K562 (cell line): Measurements from ENCODE around the gene RASSF1. TPM values are rescaled to one million over a fixed set of nuclear protein-coding genes. Genes with fewer than 3 reads are reported as not detected.
A peak's percentile ranks its signal among the peaks of the same experiment; 100 is the strongest.

Source experiments
- ATAC-seq: fragments of 200-7000 bp; cut with Tn5 transposase; 3 replicates; pipeline ENCODE4 v1.9.1; 2020; ENCODE audit warnings: moderate library complexity
- BruUV-seq: library from RNA; stranded (reverse); fragments of 400-500 nt; replicated peaks from 2 replicates; lab custom pipeline; 2021; lab: Mats Ljungman, UMichigan
- CTCF ChIA-PET: fragments of 300-600 bp; formaldehyde crosslinking; extraction: SDS; loops from one replicate; lab custom pipeline; 2021; ENCODE audit warnings: low intra/inter-chr PET ratio; lab: Yijun Ruan, JAX
- POLR2A ChIA-PET: fragments of 300-600, 350-650 bp; sonication (Branson Sonifier 250); formaldehyde crosslinking; extraction: SDS; loops from one replicate; lab custom pipeline; 2021; ENCODE audit warnings: antibody characterized with exemption, inconsistent platforms; lab: Yijun Ruan, JAX
- DNase-seq, 4 experiments: peaks; one replicate each; pipeline versions ENCODE4 v3.0.0 to v3.0.0-alpha.2; 2011 to 2018; ENCODE audit warnings: low spot score in 3 of 4, mixed read lengths in 3 of 4; ENCODE audit errors: extremely low read depth in 1 of 4
- FAIRE-seq: peaks from 2 replicates; lab custom pipeline; 2011; peaks lifted over from hg19 to GRCh38; lab: Jason Lieb, UNC
- H2AFZ ChIP-seq: 2 replicates; pipeline ENCODE4 v1.6.0; 2011; ENCODE audit warnings: low read depth, low read length, control low read depth, inconsistent platforms
- H3K27ac ChIP-seq: fragments of 200-600 bp; 3 replicates; pipeline ENCODE4 v1.8.0; 2011; ENCODE audit warnings: low read depth, mild to moderate bottlenecking, control low read depth, inconsistent platforms, low read length, moderate library complexity, mixed read lengths; ENCODE audit errors: extremely low read depth
- H3K27me3 ChIP-seq, 2 experiments: fragments of 300-600 bp in 1 of 2; 2 replicates in 1 of 2; 3 replicates in 1 of 2; pipeline versions ENCODE4 v1.6.0 to v1.8.0; 2011; ENCODE audit warnings: inconsistent platforms in 2 of 2, low read length in 2 of 2, mild to moderate bottlenecking in 1 of 2, mixed read lengths in 1 of 2, moderate library complexity in 1 of 2; ENCODE audit not compliant: control insufficient read depth in 2 of 2, insufficient read depth in 2 of 2
- H3K36me3 ChIP-seq: fragments of 300-600 bp; 3 replicates; pipeline ENCODE4 v1.8.0; 2011; ENCODE audit warnings: mild to moderate bottlenecking, low read length, inconsistent platforms; ENCODE audit not compliant: control insufficient read depth, insufficient read depth
- H3K4me1 ChIP-seq, 2 experiments: fragments of 200-600 bp in 1 of 2; replicated peaks in 1 of 2; 2 replicates in 1 of 2; 3 replicates in 1 of 2; pipeline versions ENCODE4 v1.5.1 to v1.8.0; 2011; ENCODE audit warnings: inconsistent platforms in 2 of 2, low read length in 2 of 2, mild to moderate bottlenecking in 1 of 2, mixed read lengths in 1 of 2, moderate library complexity in 1 of 2; ENCODE audit not compliant: control insufficient read depth in 2 of 2, insufficient read depth in 2 of 2
- H3K4me2 ChIP-seq: 2 replicates; pipeline ENCODE4 v1.6.1; 2011; ENCODE audit warnings: low read length, control low read depth, inconsistent platforms, mixed read lengths; ENCODE audit not compliant: insufficient read depth
- H3K4me3 ChIP-seq: fragments of 200-600 bp; sonication (generic), shearing (Covaris generic); 2 replicates; pipeline ENCODE4 v1.5.1; 2016; ENCODE audit warnings: control low read depth, inconsistent platforms
- H3K79me2 ChIP-seq: fragments of 200-600 bp; 3 replicates; pipeline ENCODE4 v1.8.0; 2011; ENCODE audit warnings: low read length, inconsistent platforms; ENCODE audit not compliant: control insufficient read depth, insufficient read depth
- H3K9ac ChIP-seq, 2 experiments: 2 replicates each; pipeline versions ENCODE4 v1.6.0 to v1.6.1; 2011; ENCODE audit warnings: low read depth in 2 of 2, low read length in 2 of 2, control low read depth in 1 of 2, inconsistent platforms in 1 of 2, mild to moderate bottlenecking in 1 of 2, mixed read lengths in 1 of 2; ENCODE audit not compliant: insufficient read depth in 1 of 2
- H3K9me1 ChIP-seq: one replicate; pipeline ENCODE4 v1.6.0; 2011; ENCODE audit warnings: inconsistent platforms, mild to moderate bottlenecking, low read length, moderate library complexity; ENCODE audit not compliant: control insufficient read depth, insufficient read depth
- H3K9me3 ChIP-seq: replicated peaks from 2 replicates; pipeline ENCODE4 v1.5.1; 2011; ENCODE audit warnings: low read depth, low read length, inconsistent platforms; ENCODE audit not compliant: control insufficient read depth, insufficient read depth
- H4K20me1 ChIP-seq: replicated peaks from 2 replicates; pipeline ENCODE4 v1.6.1; 2011; ENCODE audit warnings: low read length, inconsistent platforms, mixed read lengths; ENCODE audit not compliant: control insufficient read depth, insufficient read depth
- GABPB1 ChIP-seq: sonication (generic); formaldehyde crosslinking; IDR thresholded peaks from 2 replicates; pipeline ENCODE4 v1.8.0; 2022; ENCODE audit warnings: mild to moderate bottlenecking, missing genetic modification reagents
- HNRNPK ChIP-seq: fragments of 200-400 bp; formaldehyde crosslinking; IDR thresholded peaks from one replicate; pipeline ENCODE4 v1.6.1; 2018; ENCODE audit warnings: mild to moderate bottlenecking, low read depth, low read length; ENCODE audit not compliant: poor library complexity, severe bottlenecking
- MCM3 ChIP-seq: fragments of 450-650 bp; IDR thresholded peaks from 2 replicates; pipeline ENCODE4 v1.6.1; 2016
- NR4A1 ChIP-seq, 2 experiments: fragments of 250-450 bp in 1 of 2; fragments of 450-650 bp in 1 of 2; sonication (Bioruptor Pico) in 1 of 2; IDR thresholded peaks; 2 replicates each; pipeline versions ENCODE4 v1.4.0 to v1.6.1; 2016 to 2020; ENCODE audit warnings: mild to moderate bottlenecking in 2 of 2, missing compliant biosample characterization in 1 of 2, missing genetic modification characterization in 1 of 2, moderate library complexity in 1 of 2
- PHF21A ChIP-seq: fragments of 450-650 bp; IDR thresholded peaks from 2 replicates; pipeline ENCODE4 v1.6.1; 2017; ENCODE audit warnings: low read depth, borderline replicate concordance
- SMARCB1 ChIP-seq: IDR thresholded peaks from 2 replicates; pipeline ENCODE4 v1.6.1; 2011; ENCODE audit warnings: improper control_type of control experiment, low read depth; ENCODE audit not compliant: insufficient read length
- TAF1 ChIP-seq: IDR thresholded peaks from 2 replicates; pipeline ENCODE4 v1.6.1; 2011; ENCODE audit warnings: mild to moderate bottlenecking, low read length, moderate library complexity; ENCODE audit not compliant: insufficient read depth, control insufficient read depth, severe bottlenecking; ENCODE audit errors: extremely low read depth
- ZNF133 ChIP-seq: fragments of 250-450 bp; sonication (Bioruptor Pico); IDR thresholded peaks from 2 replicates; pipeline ENCODE4 v1.4.0; 2020; ENCODE audit warnings: mild to moderate bottlenecking
- ZNF224 ChIP-seq: sonication (generic); formaldehyde crosslinking; IDR thresholded peaks from 2 replicates; pipeline ENCODE4 v1.8.0; 2022; ENCODE audit warnings: mild to moderate bottlenecking, missing genetic modification reagents
- ZNF23 ChIP-seq: fragments of 250-450 bp; sonication (Bioruptor Pico); IDR thresholded peaks from 2 replicates; pipeline ENCODE4 v1.4.0; 2020; ENCODE audit warnings: mild to moderate bottlenecking
- WGBS: fragments of 100-300 bp; shearing (Covaris generic); methylation state at CpG from one replicate; pipeline ENCODE4 v1.1.6; 2016; ENCODE audit warnings: low coverage, mixed read lengths; ENCODE audit not compliant: insufficient coverage; ENCODE audit errors: missing lambda C conversion rate; 5-methylcytosine and 5-hydroxymethylcytosine counted together
- in situ Hi-C: fragments of 300-500 bp; cut with MboI; formaldehyde crosslinking; loops from 4 replicates; pipeline ENCODE4 v1.15.0; 2018; ENCODE audit warnings: inconsistent platforms, mixed read lengths
- intact Hi-C: fragments of 100-400 bp; cut with micrococcal nuclease; formaldehyde crosslinking; loops from 2 replicates; pipeline ENCODE4 v1.14.2; 2022
- polyA plus RNA-seq, 8 experiments: library from polyadenylated mRNA; depleted of rRNA in 4 of 8; stranded (reverse) in 5 of 8; unstranded in 3 of 8; fragments of >200 nt; fragmentation: Nextera tagmentation in 2 of 8; fragmentation: Illumina TruSeq in 1 of 8; extraction: Ambion mirVana in 2 of 8; extraction: Trizol in 1 of 8; gene quantifications; 2 replicates each; pipeline versions ENCODE4 v1.2.1 to v1.2.3, GENCODE V29; 2011 to 2014; ENCODE audit warnings: inconsistent platforms in 1 of 8, missing spikeins in 1 of 8
- total RNA-seq, 7 experiments: library from RNA; depleted of rRNA in 6 of 7; stranded (reverse); fragments of >200 nt in 6 of 7; fragmentation: Illumina TruSeq in 2 of 7; extraction: Trizol in 2 of 7; gene quantifications; 2 replicates each; pipeline versions ENCODE4 v1.2.1 to v1.2.3, GENCODE V29; 2011 to 2021; ENCODE audit warnings: low replicate concordance in 1 of 7
- TF ChIP-seq, protein P1 (sequence below): fragments of 250-450 bp; sonication (Bioruptor Pico); IDR thresholded peaks from 2 replicates; pipeline ENCODE4 v1.4.0; 2020

The RASSF1 gene
- total and polyA plus RNA-seq, 9 of the 15 experiments (the other 6 are each of a cell fraction or from before 2014, with no cell fraction given): 3.6 to 57.1 (median 24.6) TPM

- ChIA-PET CTCF (no interaction called here), POLR2A (interaction anchor here (0.7 kb wide), 1 partner anchor 788 kb away, joined by 3 read pairs; no protein-coding TSS in a partner anchor)
- Histone ChIP-seq H3K4me1 (peaks cover 0 to 23% of the 10 kb centered on the region in 2 experiments; a peak in 3 of 5 replicates), H3K27me3 (peaks cover 0 to 38% of the 10 kb centered on the region in 2 experiments; a peak in 4 of 5 replicates), H3K79me2 (no peaks in the 10 kb centered on the region), H3K9me1 (no peaks in the 10 kb centered on the region), H3K27ac (no peak overlapping the region), H4K20me1 (no peaks in the 10 kb centered on the region), H3K36me3 (no peaks in the 10 kb centered on the region), H2AFZ (no peak overlapping the region), H3K4me2 (no peak overlapping the region), H3K9ac (no peak overlapping the region), H3K9me3 (no peaks in the 10 kb centered on the region), H3K4me3 (no peak overlapping the region)
- no TSS peak for BruUV-seq
- intact Hi-C loops: no loop called here
- ATAC-seq (no peak), DNase-seq (peak in 1 of 4 experiments; percentile 27), FAIRE-seq (no peak)
- no peak for TF ChIP-seq SMARCB1
- TF ChIP-seq GABPB1 (CRISPR knock-in tag): no peak
- no peak for TF ChIP-seq NR4A1 (CRISPR knock-in tag; IDR thresholded peaks at IDR 0.05)
- no peak for TF ChIP-seq NR4A1 (tag; IDR thresholded peaks at IDR 0.05)
- TF ChIP-seq HNRNPK: no peak
- TF ChIP-seq ZNF23: no peak
- TF ChIP-seq, protein P1, sequence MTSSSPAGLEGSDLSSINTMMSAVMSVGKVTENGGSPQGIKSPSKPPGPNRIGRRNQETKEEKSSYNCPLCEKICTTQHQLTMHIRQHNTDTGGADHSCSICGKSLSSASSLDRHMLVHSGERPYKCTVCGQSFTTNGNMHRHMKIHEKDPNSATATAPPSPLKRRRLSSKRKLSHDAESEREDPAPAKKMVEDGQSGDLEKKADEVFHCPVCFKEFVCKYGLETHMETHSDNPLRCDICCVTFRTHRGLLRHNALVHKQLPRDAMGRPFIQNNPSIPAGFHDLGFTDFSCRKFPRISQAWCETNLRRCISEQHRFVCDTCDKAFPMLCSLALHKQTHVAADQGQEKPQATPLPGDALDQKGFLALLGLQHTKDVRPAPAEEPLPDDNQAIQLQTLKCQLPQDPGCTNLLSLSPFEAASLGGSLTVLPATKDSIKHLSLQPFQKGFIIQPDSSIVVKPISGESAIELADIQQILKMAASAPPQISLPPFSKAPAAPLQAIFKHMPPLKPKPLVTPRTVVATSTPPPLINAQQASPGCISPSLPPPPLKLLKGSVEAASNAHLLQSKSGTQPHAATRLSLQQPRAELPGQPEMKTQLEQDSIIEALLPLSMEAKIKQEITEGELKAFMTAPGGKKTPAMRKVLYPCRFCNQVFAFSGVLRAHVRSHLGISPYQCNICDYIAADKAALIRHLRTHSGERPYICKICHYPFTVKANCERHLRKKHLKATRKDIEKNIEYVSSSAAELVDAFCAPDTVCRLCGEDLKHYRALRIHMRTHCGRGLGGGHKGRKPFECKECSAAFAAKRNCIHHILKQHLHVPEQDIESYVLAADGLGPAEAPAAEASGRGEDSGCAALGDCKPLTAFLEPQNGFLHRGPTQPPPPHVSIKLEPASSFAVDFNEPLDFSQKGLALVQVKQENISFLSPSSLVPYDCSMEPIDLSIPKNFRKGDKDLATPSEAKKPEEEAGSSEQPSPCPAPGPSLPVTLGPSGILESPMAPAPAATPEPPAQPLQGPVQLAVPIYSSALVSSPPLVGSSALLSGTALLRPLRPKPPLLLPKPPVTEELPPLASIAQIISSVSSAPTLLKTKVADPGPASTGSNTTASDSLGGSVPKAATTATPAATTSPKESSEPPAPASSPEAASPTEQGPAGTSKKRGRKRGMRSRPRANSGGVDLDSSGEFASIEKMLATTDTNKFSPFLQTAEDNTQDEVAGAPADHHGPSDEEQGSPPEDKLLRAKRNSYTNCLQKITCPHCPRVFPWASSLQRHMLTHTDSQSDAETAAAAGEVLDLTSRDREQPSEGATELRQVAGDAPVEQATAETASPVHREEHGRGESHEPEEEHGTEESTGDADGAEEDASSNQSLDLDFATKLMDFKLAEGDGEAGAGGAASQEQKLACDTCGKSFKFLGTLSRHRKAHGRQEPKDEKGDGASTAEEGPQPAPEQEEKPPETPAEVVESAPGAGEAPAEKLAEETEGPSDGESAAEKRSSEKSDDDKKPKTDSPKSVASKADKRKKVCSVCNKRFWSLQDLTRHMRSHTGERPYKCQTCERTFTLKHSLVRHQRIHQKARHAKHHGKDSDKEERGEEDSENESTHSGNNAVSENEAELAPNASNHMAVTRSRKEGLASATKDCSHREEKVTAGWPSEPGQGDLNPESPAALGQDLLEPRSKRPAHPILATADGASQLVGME (CRISPR knock-in tag): no peak
- no peak for TF ChIP-seq ZNF133 (CRISPR knock-in tag)
- TF ChIP-seq ZNF224 (CRISPR knock-in tag): no peak
- no peak for TF ChIP-seq PHF21A
- TF ChIP-seq MCM3: no peak
- no peak for TF ChIP-seq TAF1
- WGBS: 0% methylated on average over 1 of the region's 4 CpGs
- in situ Hi-C loops: no loop called here
Observed at GRCh38 chr3:50381383-50381782, 40.7 kb upstream of the RASSF1 start.
